ENCODE data around the gene TBC1D24.

The TBC1D24 gene

GRCh38 chr16:2450975-2451381 lies 23.9 kb upstream of the TBC1D24 start:
- no peak for DNase-seq (ENCODE audit: low read depth)

- no peak for DNase-seq (ENCODE audit: low read depth)
These were observed 23.0 kb upstream of the TBC1D24 start for GRCh38 chr16:2451851-2452320.

- DNase-seq (ENCODE audit: low read depth) = no peak
These were observed 22.3 kb upstream of the TBC1D24 start for GRCh38 chr16:2452650-2453049.

GRCh38 chr16:2455081-2455845 lies 19.7 kb upstream of the TBC1D24 start:
- no peak for DNase-seq (ENCODE audit: low read depth)

- no peak for DNase-seq (ENCODE audit: low read depth)
These were observed 18.3 kb upstream of the TBC1D24 start for GRCh38 chr16:2456551-2457153.

GRCh38 chr16:2457267-2457666 lies 17.7 kb upstream of the TBC1D24 start:
- DNase-seq (ENCODE audit: low read depth) = no peak

- DNase-seq (ENCODE audit: low read depth) = no peak
These were observed 17.0 kb upstream of the TBC1D24 start for GRCh38 chr16:2457946-2458345.

GRCh38 chr16:2458887-2459646 lies 15.9 kb upstream of the TBC1D24 start:
- no peak for DNase-seq (ENCODE audit: low read depth)

GRCh38 chr16:2459647-2460390 lies 15.1 kb upstream of the TBC1D24 start, which contains the start of gene TEDC2:
TSS of gene TEDC2 (plus strand) at chr16:2460109. CDS start at chr16:2460145, 36 bp downstream.
- peak; percentile 86 for DNase-seq (ENCODE audit: low read depth)

GRCh38 chr16:2460391-2460713 lies 14.6 kb upstream of the TBC1D24 start:
- no peak for DNase-seq (ENCODE audit: low read depth)

- no peak for DNase-seq (ENCODE audit: low read depth)
These were observed 14.0 kb upstream of the TBC1D24 start for GRCh38 chr16:2460916-2461315.

- DNase-seq (ENCODE audit: low read depth) = no peak
These were observed 12.7 kb upstream of the TBC1D24 start for GRCh38 chr16:2462031-2462866.

GRCh38 chr16:2464333-2464732 lies 10.6 kb upstream of the TBC1D24 start:
- no peak for DNase-seq (ENCODE audit: low read depth)

GRCh38 chr16:2465653-2466415 lies 9.1 kb upstream of the TBC1D24 start:
- no peak for DNase-seq (ENCODE audit: low read depth)

- DNase-seq (ENCODE audit: low read depth) = no peak
These were observed 8.0 kb upstream of the TBC1D24 start for GRCh38 chr16:2466667-2467527.

GRCh38 chr16:2467528-2468232 lies 7.2 kb upstream of the TBC1D24 start:
- DNase-seq (ENCODE audit: low read depth) = peak; percentile 63

GRCh38 chr16:2468233-2468724 lies 6.6 kb upstream of the TBC1D24 start:
- no peak for DNase-seq (ENCODE audit: low read depth)

GRCh38 chr16:2468725-2469398 lies 6.1 kb upstream of the TBC1D24 start:
- DNase-seq (ENCODE audit: low read depth) = no peak

All from stromal cell of bone marrow (primary cell).